Endothelial cell of umbilical vein (primary cell): ENCODE results near the gene OTOS. TPM values are rescaled to one million over a fixed set of nuclear protein-coding genes. Genes with fewer than 3 reads are reported as not detected.

ENCODE experiments used
- BruUV-seq: library from RNA; stranded (reverse); fragments of 400-500 nt; replicated peaks from 2 replicates; lab custom pipeline; 2021; lab: Mats Ljungman, UMichigan
- CTCF ChIA-PET: fragments of 300-600, 350-600 bp; sonication (Branson Sonifier 250); formaldehyde crosslinking; loops from one replicate; lab custom pipeline; 2021; ENCODE audit warnings: antibody characterized with exemption, inconsistent platforms; lab: Charles Lee
- POLR2A ChIA-PET: fragments of 300-600, 350-600 bp; sonication (Branson Sonifier 250); formaldehyde crosslinking; loops from one replicate; lab custom pipeline; 2021; ENCODE audit warnings: antibody characterized with exemption, inconsistent platforms; lab: Charles Lee
- DNase-seq: peaks from one replicate; pipeline ENCODE4 v3.0.0-alpha.2; 2011; ENCODE audit warnings: low read depth, low spot score
- FAIRE-seq: peaks from 2 replicates; lab custom pipeline; 2011; peaks lifted over from hg19 to GRCh38; lab: Jason Lieb, UNC
- H2AFZ ChIP-seq: 2 replicates; pipeline ENCODE4 v1.6.0; 2012; ENCODE audit warnings: low read depth, low read length, control low read depth, inconsistent platforms
- H3K27ac ChIP-seq: 2 replicates; pipeline ENCODE4 v1.5.1; 2011; ENCODE audit warnings: low read depth, mild to moderate bottlenecking, control low read depth, low read length, moderate library complexity; ENCODE audit not compliant: insufficient read depth
- H3K27me3 ChIP-seq, 2 experiments: 2 replicates each; pipeline versions ENCODE4 v1.6.0 to v1.6.1; 2011; ENCODE audit warnings: low read length in 2 of 2, mixed read lengths in 1 of 2; ENCODE audit not compliant: control insufficient read depth in 2 of 2, insufficient read depth in 2 of 2
- H3K36me3 ChIP-seq, 2 experiments: 2 replicates in 1 of 2; 3 replicates in 1 of 2; pipeline ENCODE4 v1.5.1; 2011; ENCODE audit warnings: low read length in 2 of 2, mild to moderate bottlenecking in 1 of 2, moderate library complexity in 1 of 2; ENCODE audit not compliant: control insufficient read depth in 2 of 2, insufficient read depth in 2 of 2; ENCODE audit errors: extremely low read depth in 1 of 2
- H3K4me1 ChIP-seq: 3 replicates; pipeline ENCODE4 v1.5.1; 2011; ENCODE audit warnings: mild to moderate bottlenecking, low read length; ENCODE audit not compliant: control insufficient read depth, insufficient read depth; ENCODE audit errors: extremely low read depth
- H3K4me2 ChIP-seq: 2 replicates; pipeline ENCODE4 v1.6.1; 2011; ENCODE audit warnings: low read length, control low read depth, mixed read lengths; ENCODE audit not compliant: insufficient read depth
- H3K4me3 ChIP-seq, 3 experiments: fragments of 200-600 bp in 1 of 3; sonication (generic), shearing (Covaris generic) in 1 of 3; replicated peaks in 1 of 3; 2 replicates each; pipeline ENCODE4 v1.5.1; 2011 to 2016; ENCODE audit warnings: control low read depth in 3 of 3, low read length in 3 of 3, mild to moderate bottlenecking in 2 of 3, inconsistent platforms in 1 of 3, low read depth in 1 of 3, moderate library complexity in 1 of 3; ENCODE audit not compliant: insufficient read depth in 1 of 3
- H3K79me2 ChIP-seq: 2 replicates; pipeline ENCODE4 v1.6.0; 2012; ENCODE audit warnings: low read length, inconsistent platforms; ENCODE audit not compliant: control insufficient read depth, insufficient read depth
- H3K9ac ChIP-seq: replicated peaks from 2 replicates; pipeline ENCODE3; 2011; ENCODE audit warnings: low read length, control low read depth; ENCODE audit not compliant: insufficient read depth; ENCODE audit errors: extremely low read depth
- H3K9me1 ChIP-seq: replicated peaks from 3 replicates; pipeline ENCODE4 v1.6.0; 2011; ENCODE audit warnings: mild to moderate bottlenecking, low read length; ENCODE audit not compliant: control insufficient read depth, insufficient read depth; ENCODE audit errors: extremely low read depth
- H3K9me3 ChIP-seq: replicated peaks from 2 replicates; pipeline ENCODE4 v1.5.1; 2012; ENCODE audit warnings: low read length, inconsistent platforms; ENCODE audit not compliant: control insufficient read depth, insufficient read depth
- H4K20me1 ChIP-seq: replicated peaks from 2 replicates; pipeline ENCODE3; 2011; ENCODE audit warnings: mild to moderate bottlenecking, low read length; ENCODE audit not compliant: control insufficient read depth, insufficient read depth; ENCODE audit errors: extremely low read depth
- EZH2 ChIP-seq: IDR thresholded peaks from 2 replicates; pipeline ENCODE4 v1.6.1; 2012; ENCODE audit warnings: borderline replicate concordance, low read depth, mild to moderate bottlenecking, moderate library complexity, low read length, inconsistent platforms; ENCODE audit not compliant: severe bottlenecking
- FOS ChIP-seq: IDR thresholded peaks from 2 replicates; pipeline ENCODE4 v1.6.1; 2011; ENCODE audit warnings: mild to moderate bottlenecking, low read length, moderate library complexity, borderline replicate concordance; ENCODE audit not compliant: insufficient read depth
- GATA2 ChIP-seq: IDR thresholded peaks from 2 replicates; pipeline ENCODE4 v1.7.0; 2011; ENCODE audit warnings: low read depth, mild to moderate bottlenecking, moderate library complexity, mixed read lengths, low read length; ENCODE audit not compliant: insufficient read length, insufficient read depth
- MAX ChIP-seq: IDR thresholded peaks from 2 replicates; pipeline ENCODE4 v1.6.1; 2011; ENCODE audit not compliant: insufficient read depth, insufficient read length
- MYC ChIP-seq: IDR thresholded peaks from one replicate; pipeline ENCODE4 v1.6.1; 2011; ENCODE audit warnings: mild to moderate bottlenecking, low read depth, low read length
- POLR2A ChIP-seq: IDR thresholded peaks from 2 replicates; pipeline ENCODE4 v1.6.1; 2012; ENCODE audit warnings: low read depth, mild to moderate bottlenecking, control low read depth, low read length
- dilution Hi-C: fragments of 300-500 bp; cut with MboI; formaldehyde crosslinking; loops from one replicate; pipeline ENCODE4 v1.15.0; 2019; ENCODE audit warnings: low sequenced_read_pairs; ENCODE audit not compliant: extremely low pct_ligation_motif_present
- intact Hi-C: fragments of 100-400 bp; cut with micrococcal nuclease; formaldehyde crosslinking; loops from one replicate; pipeline ENCODE4 v1.10.0; 2022
- polyA plus RNA-seq, 4 experiments: library from polyadenylated mRNA; depleted of rRNA in 3 of 4; stranded (reverse) in 3 of 4; unstranded in 1 of 4; fragments of >200 nt; gene quantifications; 2 replicates each; pipeline versions ENCODE4 v1.2.1 to v1.2.3, GENCODE V29; 2011 to 2012; ENCODE audit warnings: missing spikeins in 1 of 4
- total RNA-seq: library from RNA; stranded (reverse); gene quantifications from 2 replicates; pipeline ENCODE4 v1.2.3, GENCODE V29; 2021
- TF ChIP-seq, protein P1 (sequence below), 2 donors: IDR thresholded peaks; 1 replicate in 1 of 2; 2 replicates in 1 of 2; pipeline ENCODE4 v1.5.1; 2011; ENCODE audit warnings: low read length in 2 of 2, mild to moderate bottlenecking in 2 of 2, moderate library complexity in 2 of 2, control low read depth in 1 of 2, inconsistent platforms in 1 of 2, low read depth in 1 of 2; ENCODE audit not compliant: insufficient read depth in 1 of 2; ENCODE audit errors: extremely low read depth in 1 of 2

Gene OTOS
- total and polyA plus RNA-seq, 2 donors (not counting 3 experiments of a cell fraction or from before 2014, with no cell fraction given), result not detected

DNA sequence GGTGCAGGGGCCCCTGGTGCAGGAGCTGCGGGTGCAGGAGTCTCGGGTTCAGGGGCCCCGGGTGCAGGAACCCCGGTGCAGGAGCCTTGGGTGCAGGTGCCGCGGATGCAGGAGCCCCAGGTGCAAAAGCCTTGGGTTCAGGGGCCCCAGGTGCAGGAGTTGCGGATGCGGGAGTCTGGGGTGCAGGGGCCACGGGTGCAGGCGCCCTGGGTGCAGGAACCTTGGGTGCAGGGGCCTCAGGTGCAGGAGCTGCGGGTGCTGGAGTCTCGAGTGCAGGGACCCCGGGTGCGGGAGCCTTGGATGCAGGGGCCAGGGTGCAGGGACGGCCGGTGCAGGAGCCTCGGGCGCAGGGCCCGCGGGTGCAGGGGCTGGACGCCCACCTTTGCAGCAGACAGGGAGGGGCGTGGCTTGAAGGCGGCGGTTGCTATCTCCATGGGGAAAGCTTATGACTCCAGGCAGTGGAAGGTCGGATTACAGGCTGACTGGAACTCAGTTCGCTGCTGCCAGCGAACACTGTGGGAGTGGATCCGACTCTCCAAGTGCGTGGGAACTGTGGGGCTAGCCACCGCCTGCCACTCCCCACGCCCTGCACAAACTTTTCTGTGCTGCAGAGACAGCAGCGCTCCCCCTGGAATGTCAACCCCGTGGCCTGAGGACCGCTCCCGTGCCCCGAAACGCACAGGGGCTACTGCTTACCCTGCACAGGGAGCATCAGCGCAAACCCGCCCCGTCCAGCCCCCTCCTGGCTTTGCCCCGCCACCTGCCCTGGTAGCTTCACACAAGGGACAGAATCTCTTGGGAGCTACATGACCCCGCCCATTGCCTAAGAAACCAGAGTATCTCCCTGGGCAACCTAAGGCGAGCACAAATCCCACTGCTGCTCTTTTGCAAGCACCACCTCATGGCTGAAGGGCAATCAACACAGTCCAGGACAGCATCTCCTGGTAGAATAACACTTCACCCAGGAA is 44.6 kb downstream of the OTOS start:
- Histone ChIP-seq H3K9me1 (no peaks in the 10 kb centered on the region), H3K4me2 (no peak overlapping the region), H3K9ac (no peak overlapping the region), H3K9me3 (no peaks in the 10 kb centered on the region), H3K27ac (no peak overlapping the region), H3K4me1 (no peaks in the 10 kb centered on the region), H4K20me1 (no peaks in the 10 kb centered on the region), H2AFZ (no peak overlapping the region), H3K4me3 (no peak overlapping the region), H3K79me2 (no peaks in the 10 kb centered on the region), H3K27me3 (peaks cover 12 to 33% of the 10 kb centered on the region in 2 experiments), H3K36me3 (no peaks in the 10 kb centered on the region)
- no TSS peak for BruUV-seq
- POLR2A ChIA-PET, result no interaction called here
- no peak for FAIRE-seq
- CTCF ChIA-PET, result no interaction called here
- TF ChIP-seq MYC, result no peak
- TF ChIP-seq MAX, result no peak
- TF ChIP-seq EZH2, result peak; percentile 28
- TF ChIP-seq POLR2A, result no peak
- intact Hi-C loops, result no loop called here
- dilution Hi-C loops, result no loop called here
- DNase-seq, result no peak

- no TSS peak for BruUV-seq
- no peaks in the 10 kb centered on the region for H4K20me1 ChIP-seq
These were observed 51.2 kb downstream of the OTOS start for GRCh38 chr2:240089306-240089705.

More at GRCh38 chr2:240089306-240089705, 51.2 kb downstream of the OTOS start:
- no peaks in the 10 kb centered on the region for H3K9me1 ChIP-seq
- CTCF ChIA-PET, result no interaction called here
- FAIRE-seq, result no peak
- no peak overlapping the region for H2AFZ ChIP-seq
- no peaks in the 10 kb centered on the region for H3K4me1 ChIP-seq
- H3K9me3 ChIP-seq, result no peaks in the 10 kb centered on the region
- dilution Hi-C loops, result no loop called here
- no peak for TF ChIP-seq POLR2A
- no peak for TF ChIP-seq FOS
- no peak for TF ChIP-seq GATA2
- TF ChIP-seq, protein P1, sequence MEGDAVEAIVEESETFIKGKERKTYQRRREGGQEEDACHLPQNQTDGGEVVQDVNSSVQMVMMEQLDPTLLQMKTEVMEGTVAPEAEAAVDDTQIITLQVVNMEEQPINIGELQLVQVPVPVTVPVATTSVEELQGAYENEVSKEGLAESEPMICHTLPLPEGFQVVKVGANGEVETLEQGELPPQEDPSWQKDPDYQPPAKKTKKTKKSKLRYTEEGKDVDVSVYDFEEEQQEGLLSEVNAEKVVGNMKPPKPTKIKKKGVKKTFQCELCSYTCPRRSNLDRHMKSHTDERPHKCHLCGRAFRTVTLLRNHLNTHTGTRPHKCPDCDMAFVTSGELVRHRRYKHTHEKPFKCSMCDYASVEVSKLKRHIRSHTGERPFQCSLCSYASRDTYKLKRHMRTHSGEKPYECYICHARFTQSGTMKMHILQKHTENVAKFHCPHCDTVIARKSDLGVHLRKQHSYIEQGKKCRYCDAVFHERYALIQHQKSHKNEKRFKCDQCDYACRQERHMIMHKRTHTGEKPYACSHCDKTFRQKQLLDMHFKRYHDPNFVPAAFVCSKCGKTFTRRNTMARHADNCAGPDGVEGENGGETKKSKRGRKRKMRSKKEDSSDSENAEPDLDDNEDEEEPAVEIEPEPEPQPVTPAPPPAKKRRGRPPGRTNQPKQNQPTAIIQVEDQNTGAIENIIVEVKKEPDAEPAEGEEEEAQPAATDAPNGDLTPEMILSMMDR (IDR thresholded peaks at IDR 0.05; ENCODE audit: extremely low read depth in 1 of 2, insufficient read depth in 1 of 2, low read depth in 1 of 2, low read length in 2 of 2), result no peak
- H3K4me3 ChIP-seq, result no peak overlapping the region
- no peaks in the 10 kb centered on the region for H3K36me3 ChIP-seq
- intact Hi-C loops, result no loop called here
- no peaks in the 10 kb centered on the region for H3K79me2 ChIP-seq
- no peak overlapping the region for H3K4me2 ChIP-seq
- POLR2A ChIA-PET, result no interaction called here
- H3K27me3 ChIP-seq, result peaks cover 0 to 2% of the 10 kb centered on the region in 2 experiments
- DNase-seq, result no peak
- H3K9ac ChIP-seq, result no peak overlapping the region
- H3K27ac ChIP-seq, result no peak overlapping the region
